GM04504 (cell line): ENCODE data around the gene LRRC52.
"Not testable (repeated sequence)": the region's sequence is repeated elsewhere in the genome, so short reads cannot be mapped to it uniquely, and the experiment has no call there.

Experiments used
- DNase-seq: peaks from one replicate; pipeline ENCODE4 v3.0.0-alpha.2; 2012; ENCODE audit warnings: low read depth

LRRC52 gene

GRCh38 chr1:165581926-165582325 is 38.1 kb downstream of the LRRC52 start:
- DNase-seq: no peak

GRCh38 chr1:165586398-165586797 is 42.6 kb downstream of the LRRC52 start:
- DNase-seq: no peak

- DNase-seq: not testable (repeated sequence)
These were observed 47.6 kb downstream of the LRRC52 start for GRCh38 chr1:165591391-165591790.

- DNase-seq: no peak
These were observed 49.4 kb downstream of the LRRC52 start for GRCh38 chr1:165592945-165593823.

GRCh38 chr1:165595246-165595938 is 51.6 kb downstream of the LRRC52 start:
- DNase-seq: peak; percentile 66

GRCh38 chr1:165597883-165598675 is 54.3 kb downstream of the LRRC52 start:
- peak; percentile 91 for DNase-seq

- no peak for DNase-seq
These were observed 54.9 kb downstream of the LRRC52 start for GRCh38 chr1:165598676-165599059.

- no peak for DNase-seq
These were observed 57.0 kb downstream of the LRRC52 start for GRCh38 chr1:165600793-165601192.

GRCh38 chr1:165603810-165604209 is 60.0 kb downstream of the LRRC52 start:
- DNase-seq: no peak

- DNase-seq: no peak
These were observed 61.4 kb downstream of the LRRC52 start for GRCh38 chr1:165605246-165605645.

GRCh38 chr1:165606676-165607075 is 62.9 kb downstream of the LRRC52 start:
- DNase-seq: not testable (repeated sequence)

GRCh38 chr1:165610866-165611265 is 67.1 kb downstream of the LRRC52 start:
- DNase-seq: no peak

GRCh38 chr1:165612062-165612461 is 68.3 kb downstream of the LRRC52 start:
- no peak for DNase-seq
